ENCODE results near the gene MOXD1.
A peak's percentile ranks its signal among the peaks of the same experiment; 100 is the strongest.

DNA sequence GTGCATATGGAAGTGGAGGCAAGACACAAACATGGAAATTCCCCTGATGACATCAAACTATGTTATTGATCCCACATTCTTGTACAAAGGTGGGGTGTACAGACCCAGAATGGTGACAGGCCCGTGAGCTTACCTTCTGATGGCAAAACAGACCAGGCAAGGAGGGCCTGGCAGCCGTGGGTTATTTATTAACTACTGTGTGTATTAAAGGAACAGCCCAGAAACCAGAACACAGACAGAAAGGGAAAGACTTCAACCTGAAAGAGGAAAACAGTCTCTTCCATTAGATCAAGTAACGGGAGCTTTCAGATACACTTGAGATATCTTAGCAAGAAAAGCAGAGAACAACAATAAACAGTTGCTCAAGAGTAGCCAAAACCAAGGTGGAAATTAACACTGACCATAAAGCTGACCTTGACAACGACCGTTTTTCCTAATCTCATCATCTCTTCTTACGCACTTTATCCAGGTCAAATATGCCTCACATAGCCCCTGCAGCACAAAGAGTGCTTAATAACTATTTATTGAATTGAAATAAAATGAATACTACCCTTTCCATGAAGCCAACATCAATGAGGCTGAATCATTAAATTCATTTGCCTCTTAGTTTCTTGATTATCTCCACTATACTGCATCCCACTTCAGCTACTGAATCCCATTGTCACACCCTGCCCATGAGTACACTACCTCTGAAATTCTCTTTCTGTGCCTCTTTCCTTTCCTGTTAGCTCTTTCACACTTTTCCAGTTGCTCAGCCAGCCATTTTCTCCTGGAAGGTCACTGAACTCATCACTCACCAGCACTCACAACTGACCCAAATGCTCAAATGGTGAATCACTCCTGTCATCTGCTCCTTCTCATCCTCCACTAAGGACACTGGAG is 67.4 kb downstream of the MOXD1 start:
- TF ChIP-seq, protein P1, sequence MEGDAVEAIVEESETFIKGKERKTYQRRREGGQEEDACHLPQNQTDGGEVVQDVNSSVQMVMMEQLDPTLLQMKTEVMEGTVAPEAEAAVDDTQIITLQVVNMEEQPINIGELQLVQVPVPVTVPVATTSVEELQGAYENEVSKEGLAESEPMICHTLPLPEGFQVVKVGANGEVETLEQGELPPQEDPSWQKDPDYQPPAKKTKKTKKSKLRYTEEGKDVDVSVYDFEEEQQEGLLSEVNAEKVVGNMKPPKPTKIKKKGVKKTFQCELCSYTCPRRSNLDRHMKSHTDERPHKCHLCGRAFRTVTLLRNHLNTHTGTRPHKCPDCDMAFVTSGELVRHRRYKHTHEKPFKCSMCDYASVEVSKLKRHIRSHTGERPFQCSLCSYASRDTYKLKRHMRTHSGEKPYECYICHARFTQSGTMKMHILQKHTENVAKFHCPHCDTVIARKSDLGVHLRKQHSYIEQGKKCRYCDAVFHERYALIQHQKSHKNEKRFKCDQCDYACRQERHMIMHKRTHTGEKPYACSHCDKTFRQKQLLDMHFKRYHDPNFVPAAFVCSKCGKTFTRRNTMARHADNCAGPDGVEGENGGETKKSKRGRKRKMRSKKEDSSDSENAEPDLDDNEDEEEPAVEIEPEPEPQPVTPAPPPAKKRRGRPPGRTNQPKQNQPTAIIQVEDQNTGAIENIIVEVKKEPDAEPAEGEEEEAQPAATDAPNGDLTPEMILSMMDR (IDR thresholded peaks at IDR 0.05), result no peak
- TF ChIP-seq POLR2A (IDR thresholded peaks at IDR 0.05) (no peak), EP300 (IDR thresholded peaks at IDR 0.05) (peak in 1 of 2 donors; percentile 37)

Data from tibial nerve (tissue), 4 donors.